SK-N-MC (cell line): ENCODE results near the gene CPA5.

Experiments used
- EZH2 ChIP-seq: fragments of 200-600 bp; sonication (generic); IDR thresholded peaks from one replicate; pipeline ENCODE4 v1.6.1; 2017; ENCODE audit warnings: antibody characterized with exemption
- POLR2AphosphoS5 ChIP-seq: IDR thresholded peaks from 2 replicates; pipeline ENCODE4 v1.6.1; 2012; ENCODE audit warnings: mild to moderate bottlenecking, low read depth, low read length, borderline replicate concordance

DNA sequence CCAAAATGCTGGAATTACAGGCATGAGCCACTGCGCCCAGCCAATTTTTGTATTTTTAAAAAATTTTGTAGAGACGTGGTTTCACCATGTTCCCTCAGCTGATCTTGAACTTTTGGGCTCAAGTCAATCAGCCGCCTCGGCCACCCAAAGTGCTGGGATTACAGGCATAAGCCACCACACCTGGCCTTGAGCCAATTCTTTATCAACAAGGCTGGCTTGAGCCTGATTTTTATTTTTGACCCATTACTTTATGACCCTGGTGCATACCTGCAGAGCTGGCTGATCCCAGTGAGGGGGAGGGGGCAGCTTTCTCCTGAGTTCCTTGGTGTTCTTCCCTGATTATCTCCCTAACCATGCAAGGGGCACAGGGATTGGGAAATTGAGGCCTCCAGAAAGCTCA lies 19.8 kb downstream of the CPA5 start:
- TF ChIP-seq POLR2AphosphoS5 (no peak), EZH2 (no peak)
